SK-N-SH (cell line): ENCODE measurements around the gene APLP2. TPM values are rescaled to one million over a fixed set of nuclear protein-coding genes. Genes with fewer than 3 reads are reported as not detected.

Experiments used
- CTCF ChIA-PET: fragments of 300-600, 350-600 bp; formaldehyde crosslinking; extraction: SDS; loops from one replicate; lab custom pipeline; 2021; lab: Yijun Ruan, JAX
- POLR2A ChIA-PET: fragments of 350-600 bp; sonication (Branson Sonifier 250); formaldehyde crosslinking; extraction: SDS; loops from one replicate; lab custom pipeline; 2020; ENCODE audit warnings: antibody characterized with exemption, inconsistent platforms; lab: Yijun Ruan, JAX
- DNase-seq: peaks from one replicate; pipeline ENCODE4 v3.0.0; 2012
- H2AFZ ChIP-seq: fragments of 200-600 bp; sonication (generic); 2 replicates; pipeline ENCODE4 v1.8.1; 2016; ENCODE audit warnings: antibody characterized with exemption, mild to moderate bottlenecking, low read depth
- H3F3A ChIP-seq: fragments of 200-600 bp; sonication (generic); replicated peaks from 2 replicates; pipeline ENCODE3; 2016; ENCODE audit warnings: antibody characterized with exemption, mild to moderate bottlenecking; ENCODE audit not compliant: insufficient read depth
- H3K27ac ChIP-seq, 2 experiments: fragments of 200-500 bp in 1 of 2; fragments of 200-600 bp in 1 of 2; sonication (Bioruptor generic) in 1 of 2; sonication (generic), shearing (Covaris generic) in 1 of 2; 2 replicates each; pipeline versions ENCODE4 v1.5.1 to v1.6.1; 2014 to 2016; ENCODE audit warnings: low read depth in 2 of 2, inconsistent platforms in 1 of 2, low read length in 1 of 2, mild to moderate bottlenecking in 1 of 2, mixed read lengths in 1 of 2
- H3K27me3 ChIP-seq: fragments of 200-600 bp; sonication (generic), shearing (Covaris generic); 2 replicates; pipeline ENCODE4 v1.6.1; 2016; ENCODE audit warnings: mixed run types; ENCODE audit not compliant: insufficient read depth
- H3K36me3 ChIP-seq, 2 experiments: fragments of 200-500 bp in 1 of 2; fragments of 200-600 bp in 1 of 2; sonication (Bioruptor generic) in 1 of 2; sonication (generic) in 1 of 2; replicated peaks in 1 of 2; 2 replicates each; pipeline versions ENCODE3 to v1.5.1; 2014 to 2016; ENCODE audit warnings: low read length in 1 of 2, mild to moderate bottlenecking in 1 of 2; ENCODE audit not compliant: insufficient read depth in 2 of 2, control insufficient read depth in 1 of 2
- H3K4me1 ChIP-seq, 2 experiments: fragments of 200-500 bp in 1 of 2; fragments of 200-600 bp in 1 of 2; sonication (Bioruptor generic) in 1 of 2; sonication (generic), shearing (Covaris generic) in 1 of 2; 2 replicates each; pipeline versions ENCODE4 v1.5.1 to v1.6.1; 2014 to 2016; ENCODE audit warnings: low read depth in 1 of 2, low read length in 1 of 2, mixed run types in 1 of 2; ENCODE audit not compliant: insufficient read depth in 2 of 2, control insufficient read depth in 1 of 2
- H3K4me2 ChIP-seq: fragments of 200-600 bp; sonication (generic), shearing (Covaris generic); 2 replicates; pipeline ENCODE4 v1.6.1; 2017; ENCODE audit warnings: mixed run types
- H3K4me3 ChIP-seq, 2 experiments: fragments of 200-500 bp in 1 of 2; fragments of 200-600 bp in 1 of 2; sonication (Bioruptor generic) in 1 of 2; sonication (generic), shearing (Covaris generic) in 1 of 2; 2 replicates each; pipeline versions ENCODE4 v1.5.1 to v1.8.1; 2014 to 2016; ENCODE audit warnings: low read depth in 2 of 2, inconsistent platforms in 1 of 2, low read length in 1 of 2, mild to moderate bottlenecking in 1 of 2, mixed read lengths in 1 of 2, moderate library complexity in 1 of 2
- H3K79me2 ChIP-seq: fragments of 200-600 bp; sonication (generic); 2 replicates; pipeline ENCODE4 v1.8.1; 2017; ENCODE audit warnings: mild to moderate bottlenecking; ENCODE audit not compliant: insufficient read depth
- H3K9ac ChIP-seq: fragments of 200-600 bp; sonication (generic); 2 replicates; pipeline ENCODE4 v1.6.1; 2017; ENCODE audit warnings: mixed run types
- H3K9me2 ChIP-seq: fragments of 200-600 bp; sonication (generic); 2 replicates; pipeline ENCODE4 v1.6.1; 2017; ENCODE audit warnings: mixed run types
- H3K9me3 ChIP-seq: fragments of 200-600 bp; sonication (generic); 2 replicates; pipeline ENCODE4 v1.6.1; 2017; ENCODE audit warnings: mixed run types, mild to moderate bottlenecking, moderate library complexity
- H4K20me1 ChIP-seq: fragments of 200-600 bp; sonication (generic); 2 replicates; pipeline ENCODE4 v1.6.1; 2017; ENCODE audit warnings: mild to moderate bottlenecking, mixed run types; ENCODE audit not compliant: insufficient read depth
- EZH2phosphoT487 ChIP-seq: fragments of 200-600 bp; sonication (generic); IDR thresholded peaks from 2 replicates; pipeline ENCODE4 v1.6.1; 2017; ENCODE audit warnings: low read depth, mixed run types, mild to moderate bottlenecking, antibody characterized with exemption, moderate library complexity, borderline replicate concordance
- GABPA ChIP-seq: IDR thresholded peaks from 2 replicates; pipeline ENCODE4 v1.4.0; 2012; ENCODE audit warnings: low read depth, mild to moderate bottlenecking
- JUND ChIP-seq: IDR thresholded peaks from 2 replicates; pipeline ENCODE4 v1.4.0; 2012
- NFIC ChIP-seq: IDR thresholded peaks from 2 replicates; pipeline ENCODE4 v1.4.0; 2012; ENCODE audit warnings: borderline replicate concordance
- PBX3 ChIP-seq: IDR thresholded peaks from 2 replicates; pipeline ENCODE4; 2012
- POLR2AphosphoS5 ChIP-seq: IDR thresholded peaks from 2 replicates; pipeline ENCODE4 v1.6.1; 2012; ENCODE audit warnings: low read depth, low read length
- RAD21 ChIP-seq: IDR thresholded peaks from 2 replicates; pipeline ENCODE4 v1.6.1; 2012; ENCODE audit warnings: mild to moderate bottlenecking, low read length
- RCOR1 ChIP-seq: fragments of 150-350 bp; IDR thresholded peaks from 2 replicates; pipeline ENCODE4 v1.6.1; 2017; ENCODE audit warnings: antibody characterized with exemption, low read length
- TAF1 ChIP-seq: IDR thresholded peaks from 2 replicates; pipeline ENCODE4 v1.6.1; 2012; ENCODE audit warnings: low read depth, mild to moderate bottlenecking, low read length, moderate library complexity, borderline replicate concordance
- TEAD4 ChIP-seq: IDR thresholded peaks from 2 replicates; pipeline ENCODE4 v1.4.0; 2012; ENCODE audit warnings: mild to moderate bottlenecking, borderline replicate concordance; ENCODE audit not compliant: insufficient read depth
- WGBS: methylation state at CpG from one replicate; pipeline ENCODE4 v1.1.6; 2017; ENCODE audit warnings: low lambda C conversion rate; 5-methylcytosine and 5-hydroxymethylcytosine counted together
- polyA plus RNA-seq, 3 experiments: library from polyadenylated mRNA; depleted of rRNA; stranded (reverse); fragments of >200 nt; gene quantifications; 2 replicates each; pipeline ENCODE4 v1.2.3, GENCODE V29; 2012
- TF ChIP-seq, protein P1 (sequence below): IDR thresholded peaks from 2 replicates; pipeline ENCODE4 v1.4.0; 2012; ENCODE audit warnings: low read depth, borderline replicate concordance

The APLP2 gene
- polyA plus RNA-seq, 1 of the 3 experiments (the other 2 are of a cell fraction): 424 TPM

- POLR2A ChIA-PET: no interaction called here
- Histone ChIP-seq H3K9me3 (no peaks in the 10 kb centered on the region), H3K9ac (no peak overlapping the region), H3K27ac (no peak overlapping the region), H3K79me2 (no peaks in the 10 kb centered on the region), H4K20me1 (no peaks in the 10 kb centered on the region), H3K4me2 (no peak overlapping the region), H3K36me3 (no peaks in the 10 kb centered on the region), H3K4me1 (no peaks in the 10 kb centered on the region), H3K4me3 (no peak overlapping the region), H3F3A (no peaks in the 10 kb centered on the region), H2AFZ (no peak overlapping the region), H3K27me3 (no peaks in the 10 kb centered on the region; the same call in 1 of the 2 replicates), H3K9me2 (no peaks in the 10 kb centered on the region)
- DNase-seq: no peak
- CTCF ChIA-PET: no interaction called here
- TF ChIP-seq EZH2phosphoT487 (no peak), RAD21 (no peak), TAF1 (no peak), NFIC (no peak), GABPA (no peak), PBX3 (no peak), RCOR1 (no peak), JUND (no peak)
- WGBS: 64% methylated on average over 8 of the region's 19 CpGs
Observed at GRCh38 chr11:130188585-130189347, 119.1 kb downstream of the APLP2 start.

DNA sequence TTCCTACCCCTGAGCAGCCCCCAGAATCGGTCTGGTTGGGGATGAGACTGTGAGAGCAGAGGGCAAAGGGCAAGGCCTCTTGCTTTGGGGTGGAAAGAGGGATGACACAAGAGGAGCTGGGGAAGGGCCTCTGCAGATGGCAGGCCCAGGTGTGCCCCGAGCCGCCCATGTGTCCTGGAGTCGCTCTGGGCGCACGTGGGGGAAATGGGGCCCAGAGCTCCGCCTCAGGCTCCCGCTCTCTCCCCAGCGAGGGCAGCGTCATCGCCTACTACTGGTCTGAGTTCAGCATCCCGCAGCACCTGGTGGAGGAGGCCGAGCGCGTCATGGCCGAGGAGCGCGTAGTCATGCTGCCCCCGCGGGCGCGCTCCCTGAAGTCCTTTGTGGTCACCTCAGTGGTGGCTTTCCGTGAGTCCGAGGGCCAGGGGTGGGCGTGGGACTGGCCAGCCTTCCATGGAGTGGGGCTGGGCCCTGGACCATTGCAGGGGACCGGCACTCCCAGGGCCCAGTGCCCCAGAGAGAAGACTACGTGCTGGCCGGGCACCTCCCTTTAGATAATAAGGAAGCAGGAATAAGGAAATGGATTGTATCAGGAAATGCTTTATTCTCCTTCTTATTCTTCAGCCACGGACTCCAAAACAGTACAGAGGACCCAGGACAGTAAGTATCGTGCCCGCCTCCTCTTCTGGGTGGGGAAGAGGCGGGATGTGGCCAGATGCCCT lies 120.0 kb downstream of the APLP2 start:
- Histone ChIP-seq H3K4me1 (no peaks in the 10 kb centered on the region), H4K20me1 (no peaks in the 10 kb centered on the region), H3K4me2 (no peak overlapping the region), H3K27me3 (no peaks in the 10 kb centered on the region; the same call in 1 of the 2 replicates), H3F3A (no peaks in the 10 kb centered on the region), H3K27ac (no peak overlapping the region), H3K4me3 (no peak overlapping the region), H2AFZ (no peak overlapping the region), H3K9ac (no peak overlapping the region), H3K9me2 (no peaks in the 10 kb centered on the region), H3K79me2 (no peaks in the 10 kb centered on the region), H3K36me3 (no peaks in the 10 kb centered on the region)
- no peak for DNase-seq
- CTCF ChIA-PET: no interaction called here
- 84% methylated on average over 18 of the region's 32 CpGs for WGBS
- POLR2A ChIA-PET: no interaction called here
- TF ChIP-seq, protein P1, sequence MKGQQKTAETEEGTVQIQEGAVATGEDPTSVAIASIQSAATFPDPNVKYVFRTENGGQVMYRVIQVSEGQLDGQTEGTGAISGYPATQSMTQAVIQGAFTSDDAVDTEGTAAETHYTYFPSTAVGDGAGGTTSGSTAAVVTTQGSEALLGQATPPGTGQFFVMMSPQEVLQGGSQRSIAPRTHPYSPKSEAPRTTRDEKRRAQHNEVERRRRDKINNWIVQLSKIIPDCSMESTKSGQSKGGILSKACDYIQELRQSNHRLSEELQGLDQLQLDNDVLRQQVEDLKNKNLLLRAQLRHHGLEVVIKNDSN: no peak
- TF ChIP-seq POLR2AphosphoS5: no peak
- TF ChIP-seq TEAD4: no peak
- TF ChIP-seq TAF1: no peak
- TF ChIP-seq, all 33 proteins: peak for 0
- H3K9me3 ChIP-seq: no peaks in the 10 kb centered on the region
